DOHH2 (cell line): ENCODE measurements around the gene FBXW10.
"Not testable (repeated sequence)": the region's sequence is repeated elsewhere in the genome, so short reads cannot be mapped to it uniquely, and the experiment has no call there.

Experiments used
- H3F3A ChIP-seq: fragments of 200-600 bp; sonication (generic), shearing (Covaris generic); 2 replicates; pipeline ENCODE4 v1.6.0; 2016; ENCODE audit warnings: antibody characterized with exemption, mild to moderate bottlenecking; ENCODE audit not compliant: control insufficient read depth, insufficient read depth
- H3K27ac ChIP-seq: fragments of 200-600 bp; sonication (generic); 2 replicates; pipeline ENCODE4 v1.5.1; 2014; ENCODE audit warnings: low read depth, mild to moderate bottlenecking, low read length, moderate library complexity
- H3K27me3 ChIP-seq: fragments of 200-600 bp; sonication (generic); 2 replicates; pipeline ENCODE4 v1.6.1; 2014; ENCODE audit warnings: mild to moderate bottlenecking, low read length, mixed read lengths; ENCODE audit not compliant: control insufficient read depth
- H3K36me3 ChIP-seq: fragments of 200-600 bp; sonication (generic); 2 replicates; pipeline ENCODE4 v1.6.1; 2014; ENCODE audit warnings: mild to moderate bottlenecking, low read length, moderate library complexity, mixed read lengths; ENCODE audit not compliant: control insufficient read depth
- H3K4me1 ChIP-seq: fragments of 200-600 bp; sonication (generic); 2 replicates; pipeline ENCODE4 v1.6.1; 2014; ENCODE audit warnings: mild to moderate bottlenecking, low read length, mixed read lengths; ENCODE audit not compliant: control insufficient read depth
- H3K4me2 ChIP-seq: fragments of 200-600 bp; sonication (generic); 2 replicates; pipeline ENCODE4 v1.6.0; 2014; ENCODE audit warnings: mild to moderate bottlenecking, low read length, moderate library complexity
- H3K4me3 ChIP-seq: fragments of 200-600 bp; sonication (generic); 2 replicates; pipeline ENCODE4 v1.5.1; 2014; ENCODE audit warnings: mild to moderate bottlenecking, low read length, mixed read lengths
- H3K79me2 ChIP-seq: fragments of 200-600 bp; sonication (generic); 2 replicates; pipeline ENCODE4 v1.6.1; 2014; ENCODE audit warnings: mild to moderate bottlenecking, low read length, mixed read lengths; ENCODE audit not compliant: control insufficient read depth
- H3K9me2 ChIP-seq: fragments of 200-600 bp; sonication (generic); replicated peaks from 2 replicates; pipeline ENCODE4 v1.6.1; 2014; ENCODE audit warnings: mild to moderate bottlenecking, low read length, mixed read lengths; ENCODE audit not compliant: control insufficient read depth
- H3K9me3 ChIP-seq: fragments of 200-600 bp; sonication (generic); 2 replicates; pipeline ENCODE4 v1.6.1; 2014; ENCODE audit warnings: antibody characterized with exemption, low read length, mixed read lengths; ENCODE audit not compliant: control insufficient read depth, insufficient read depth
- H4K20me1 ChIP-seq: fragments of 200-600 bp; sonication (generic); 2 replicates; pipeline ENCODE4 v1.6.0; 2014; ENCODE audit warnings: low read depth, mild to moderate bottlenecking, antibody characterized with exemption, low read length, moderate library complexity; ENCODE audit not compliant: control insufficient read depth, insufficient read depth
- EZH2phosphoT487 ChIP-seq: fragments of 200-600 bp; sonication (generic); IDR thresholded peaks from 2 replicates; pipeline ENCODE4 v1.6.1; 2017; ENCODE audit warnings: borderline replicate concordance, mild to moderate bottlenecking, antibody characterized with exemption, low read length, moderate library complexity, mixed read lengths
- TF ChIP-seq, protein P1 (sequence below): fragments of 200-600 bp; sonication (generic); IDR thresholded peaks from one replicate; pipeline ENCODE4 v1.5.1; 2014; ENCODE audit warnings: antibody characterized with exemption, mild to moderate bottlenecking, low read depth, low read length; ENCODE audit not compliant: poor library complexity, severe bottlenecking

Gene FBXW10

DNA sequence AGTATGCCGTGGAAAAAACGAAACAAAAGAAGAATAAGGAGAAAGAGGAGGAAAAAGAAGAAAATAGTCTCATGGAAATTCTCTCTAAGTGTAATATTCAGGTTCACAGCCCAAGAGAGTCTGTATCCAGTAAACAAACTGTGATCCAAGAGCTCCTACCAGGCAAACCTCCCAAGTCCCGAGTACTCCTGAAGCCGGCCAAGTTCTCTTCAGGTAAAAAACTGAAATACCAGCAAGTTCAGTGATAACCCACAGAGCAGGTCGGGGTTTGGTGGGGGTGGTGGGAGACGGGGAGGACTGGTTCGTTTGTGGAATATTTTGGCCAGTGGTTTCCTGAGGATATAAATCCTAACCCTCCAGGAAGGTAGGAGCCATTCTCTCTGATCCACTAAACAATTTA lies 28.6 kb downstream of the FBXW10 start:
- H3K27me3 ChIP-seq, result peaks cover 24% of the 10 kb centered on the region

DNA sequence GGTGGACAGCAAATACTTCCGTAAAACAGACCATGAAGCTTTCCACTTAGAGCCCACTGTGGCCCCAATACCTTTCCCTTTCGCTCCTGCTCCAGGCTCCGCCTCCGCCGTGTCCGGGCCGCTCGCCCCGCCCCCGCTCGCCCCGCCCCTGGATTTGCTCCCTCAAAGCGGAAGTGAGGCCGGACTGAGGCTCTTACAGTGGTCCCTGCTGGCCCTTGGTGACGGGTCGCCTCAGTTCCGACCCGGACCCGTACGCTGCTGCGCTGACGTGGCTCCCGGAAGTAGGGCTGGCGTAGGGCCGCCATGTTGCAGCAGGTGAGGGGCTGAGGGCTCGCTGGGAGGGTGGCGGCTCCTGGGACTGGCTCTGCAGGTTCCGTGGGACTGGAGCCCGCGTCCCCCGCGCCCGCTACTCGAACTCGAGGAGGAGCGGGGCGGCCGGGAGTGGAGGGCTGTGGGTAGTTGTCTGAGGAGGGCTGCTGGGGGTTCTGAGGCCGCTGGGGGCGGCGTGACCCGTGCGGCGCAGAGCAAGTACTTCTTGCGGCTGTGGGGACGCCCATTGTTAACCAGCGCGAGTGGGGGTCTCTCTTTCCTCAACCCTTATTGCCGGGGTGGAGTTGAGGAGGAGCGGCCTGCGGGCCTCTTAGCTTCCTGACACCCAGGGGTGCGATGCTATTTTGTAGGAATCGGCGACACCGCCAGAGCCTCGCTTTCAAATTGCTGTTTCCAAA lies 37.3 kb downstream of the FBXW10 start, which contains the start of gene TVP23B:
Gene TVP23B (plus strand): TSS at position 193 of the 728 bp plus-strand sequence. CDS start 111 bp downstream, at position 304.
- not testable (repeated sequence) for H3K27me3 ChIP-seq, H3K4me1 ChIP-seq, H3K9me3 ChIP-seq, H4K20me1 ChIP-seq, H3K27ac ChIP-seq, H3K9me2 ChIP-seq, H3F3A ChIP-seq, H3K36me3 ChIP-seq
- Histone ChIP-seq H3K79me2 (peaks cover 30% of the 10 kb centered on the region), H3K4me2 (peak within 1 kb of the TSS; percentile 45), H3K4me3 (peak within 1 kb of the TSS; percentile 78)

More for the DNA sequence above, 28.6 kb downstream of the FBXW10 start:
- H3K27ac ChIP-seq, result no peak overlapping the region
- no peaks in the 10 kb centered on the region for H3K9me2 ChIP-seq
- no peaks in the 10 kb centered on the region for H3K79me2 ChIP-seq
- no peak overlapping the region for H3K4me3 ChIP-seq
- TF ChIP-seq, protein P1, sequence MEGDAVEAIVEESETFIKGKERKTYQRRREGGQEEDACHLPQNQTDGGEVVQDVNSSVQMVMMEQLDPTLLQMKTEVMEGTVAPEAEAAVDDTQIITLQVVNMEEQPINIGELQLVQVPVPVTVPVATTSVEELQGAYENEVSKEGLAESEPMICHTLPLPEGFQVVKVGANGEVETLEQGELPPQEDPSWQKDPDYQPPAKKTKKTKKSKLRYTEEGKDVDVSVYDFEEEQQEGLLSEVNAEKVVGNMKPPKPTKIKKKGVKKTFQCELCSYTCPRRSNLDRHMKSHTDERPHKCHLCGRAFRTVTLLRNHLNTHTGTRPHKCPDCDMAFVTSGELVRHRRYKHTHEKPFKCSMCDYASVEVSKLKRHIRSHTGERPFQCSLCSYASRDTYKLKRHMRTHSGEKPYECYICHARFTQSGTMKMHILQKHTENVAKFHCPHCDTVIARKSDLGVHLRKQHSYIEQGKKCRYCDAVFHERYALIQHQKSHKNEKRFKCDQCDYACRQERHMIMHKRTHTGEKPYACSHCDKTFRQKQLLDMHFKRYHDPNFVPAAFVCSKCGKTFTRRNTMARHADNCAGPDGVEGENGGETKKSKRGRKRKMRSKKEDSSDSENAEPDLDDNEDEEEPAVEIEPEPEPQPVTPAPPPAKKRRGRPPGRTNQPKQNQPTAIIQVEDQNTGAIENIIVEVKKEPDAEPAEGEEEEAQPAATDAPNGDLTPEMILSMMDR, result no peak
- TF ChIP-seq EZH2phosphoT487, result no peak
- no peaks in the 10 kb centered on the region for H3K4me1 ChIP-seq
- no peaks in the 10 kb centered on the region for H4K20me1 ChIP-seq
- H3K9me3 ChIP-seq, result no peaks in the 10 kb centered on the region
- no peaks in the 10 kb centered on the region for H3F3A ChIP-seq
- no peaks in the 10 kb centered on the region for H3K36me3 ChIP-seq
- no peak overlapping the region for H3K4me2 ChIP-seq

DNA sequence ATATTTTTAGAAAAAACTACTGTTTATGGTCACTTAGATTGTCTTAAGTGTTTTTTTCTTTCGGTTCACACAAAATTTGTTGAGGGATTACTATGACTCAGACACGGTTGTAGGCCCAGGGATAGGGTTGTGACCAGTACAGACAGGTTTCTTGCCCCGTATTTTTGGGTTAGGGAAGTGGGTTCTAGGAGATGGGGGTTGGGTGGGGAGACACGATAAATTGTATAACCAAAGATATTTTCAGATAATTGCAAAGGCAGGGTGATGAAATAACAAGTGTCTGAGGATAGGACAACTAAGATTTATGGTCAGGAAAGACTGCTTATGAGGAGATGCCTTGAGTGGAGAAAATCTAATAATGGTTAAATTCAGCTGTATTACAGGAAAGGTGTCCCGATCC lies 38.0 kb downstream of the FBXW10 start:
- H3K9me3 ChIP-seq, H3K4me1 ChIP-seq, H3K27ac ChIP-seq, H3F3A ChIP-seq, H4K20me1 ChIP-seq, H3K27me3 ChIP-seq, H3K9me2 ChIP-seq, H3K36me3 ChIP-seq: not testable (repeated sequence)
- peaks cover 30% of the 10 kb centered on the region for H3K79me2 ChIP-seq
- H3K4me2 ChIP-seq, result peak overlapping the region; percentile 45
- peak overlapping the region; percentile 54 for H3K4me3 ChIP-seq

DNA sequence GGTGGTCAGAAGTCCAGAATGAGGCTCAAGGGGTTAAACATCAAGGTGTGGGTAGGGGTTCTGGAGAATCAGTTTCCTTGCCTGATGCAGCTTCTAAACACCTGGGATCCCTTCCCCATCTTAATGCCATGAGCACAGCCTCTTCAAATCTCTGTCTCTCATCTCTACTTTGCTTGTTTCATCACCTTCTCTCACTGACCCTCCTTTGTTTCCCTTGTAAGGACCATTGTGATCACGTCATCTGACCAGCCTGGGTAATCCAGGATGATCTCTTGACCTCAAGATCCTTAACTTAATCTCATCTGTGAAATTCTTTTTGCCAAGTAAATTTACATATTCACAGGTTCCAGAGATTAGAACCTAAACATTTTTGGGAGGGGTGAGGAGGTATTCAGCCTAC lies 42.1 kb downstream of the FBXW10 start:
- not testable (repeated sequence) for H4K20me1 ChIP-seq, H3K4me1 ChIP-seq, H3K9me3 ChIP-seq, H3K4me2 ChIP-seq, H3K4me3 ChIP-seq, H3K36me3 ChIP-seq, H3K27me3 ChIP-seq, H3K9me2 ChIP-seq, H3K27ac ChIP-seq, H3F3A ChIP-seq
- peaks cover 30% of the 10 kb centered on the region for H3K79me2 ChIP-seq

DNA sequence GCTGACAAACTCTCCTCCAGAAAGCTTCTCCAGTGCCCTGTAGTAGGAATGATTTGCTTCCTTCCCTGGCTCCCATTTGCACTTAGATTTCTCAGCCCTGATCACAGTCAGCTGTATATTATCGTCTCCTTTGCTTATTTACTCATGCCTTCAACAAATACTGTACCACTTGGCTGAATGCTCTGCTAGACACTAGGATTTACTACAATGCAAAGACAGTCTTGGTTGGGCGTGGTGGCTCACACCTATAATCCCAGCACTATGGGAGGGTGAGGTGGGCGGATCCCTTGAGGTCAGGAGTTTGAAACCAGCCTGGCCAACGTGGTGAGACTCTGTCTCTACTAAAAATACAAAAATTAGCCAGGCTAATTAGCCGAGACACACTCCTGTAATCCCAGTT lies 43.0 kb downstream of the FBXW10 start:
- not testable (repeated sequence) for H3K36me3 ChIP-seq, H3K4me1 ChIP-seq, H3K9me2 ChIP-seq, H3K4me2 ChIP-seq, H3K27me3 ChIP-seq, H3K27ac ChIP-seq, H3K4me3 ChIP-seq, H3K9me3 ChIP-seq, H3F3A ChIP-seq, H4K20me1 ChIP-seq
- H3K79me2 ChIP-seq, result peaks cover 23% of the 10 kb centered on the region
